ENCODE results near the gene NUP107. TPM values are rescaled to one million over a fixed set of nuclear protein-coding genes. Genes with fewer than 3 reads are reported as not detected.

Gene NUP107
- total RNA-seq, 2 experiments from 2014 or later, result 106 to 126 TPM

- DNase-seq (ENCODE audit: low spot score), result no peak
- H2AFZ ChIP-seq (ENCODE audit: low read length), result no peak overlapping the region
- ChIA-PET POLR2A (interaction anchor here (0.6 to 2.3 kb wide), 10 partner anchors 9 to 367 kb away, joined by 3 to 9 read pairs (median 6); partner anchors contain the start of gene RAP1B), CTCF (ENCODE audit: unreplicated experiment) (interaction anchor here (1.2 kb wide), 1 partner anchor 11 kb away, joined by 3 read pairs; no protein-coding TSS in a partner anchor)
- H3K9me2 ChIP-seq (ENCODE audit: insufficient read depth, low read length), result no peaks in the 10 kb centered on the region
- peaks cover 7% of the 10 kb centered on the region for H4K20me1 ChIP-seq (ENCODE audit: insufficient read depth, low read length)
- H3K4me2 ChIP-seq (ENCODE audit: low read length), result peak overlapping the region; percentile 28; the same call in 1 of the 2 replicates
- TF ChIP-seq, protein P1, sequence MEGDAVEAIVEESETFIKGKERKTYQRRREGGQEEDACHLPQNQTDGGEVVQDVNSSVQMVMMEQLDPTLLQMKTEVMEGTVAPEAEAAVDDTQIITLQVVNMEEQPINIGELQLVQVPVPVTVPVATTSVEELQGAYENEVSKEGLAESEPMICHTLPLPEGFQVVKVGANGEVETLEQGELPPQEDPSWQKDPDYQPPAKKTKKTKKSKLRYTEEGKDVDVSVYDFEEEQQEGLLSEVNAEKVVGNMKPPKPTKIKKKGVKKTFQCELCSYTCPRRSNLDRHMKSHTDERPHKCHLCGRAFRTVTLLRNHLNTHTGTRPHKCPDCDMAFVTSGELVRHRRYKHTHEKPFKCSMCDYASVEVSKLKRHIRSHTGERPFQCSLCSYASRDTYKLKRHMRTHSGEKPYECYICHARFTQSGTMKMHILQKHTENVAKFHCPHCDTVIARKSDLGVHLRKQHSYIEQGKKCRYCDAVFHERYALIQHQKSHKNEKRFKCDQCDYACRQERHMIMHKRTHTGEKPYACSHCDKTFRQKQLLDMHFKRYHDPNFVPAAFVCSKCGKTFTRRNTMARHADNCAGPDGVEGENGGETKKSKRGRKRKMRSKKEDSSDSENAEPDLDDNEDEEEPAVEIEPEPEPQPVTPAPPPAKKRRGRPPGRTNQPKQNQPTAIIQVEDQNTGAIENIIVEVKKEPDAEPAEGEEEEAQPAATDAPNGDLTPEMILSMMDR (conservative IDR thresholded peaks at IDR 0.05; ENCODE audit: low read length), result no peak
- intact Hi-C loops (cut with micrococcal nuclease; ENCODE audit: unreplicated experiment), result no loop called here
- H3K79me2 ChIP-seq (ENCODE audit: insufficient read depth, low read depth, low read length), result peaks cover 100% of the 10 kb centered on the region
- H3K36me3 ChIP-seq (ENCODE audit: insufficient read depth, low read length), result peaks cover 51% of the 10 kb centered on the region
- peaks cover 80% of the 10 kb centered on the region for H3K4me1 ChIP-seq (ENCODE audit: insufficient read depth, low read length, poor library complexity, severe bottlenecking)
- no TSS peak for BruUV-seq (replicated peaks)
- no peaks in the 10 kb centered on the region; the same call in 1 of the 2 replicates for H3K9me3 ChIP-seq (ENCODE audit: low read length)
- no peak overlapping the region for H3K4me3 ChIP-seq (ENCODE audit: low read depth, low read length, poor library complexity, severe bottlenecking)
- peak overlapping the region; percentile 62 for H3K27ac ChIP-seq (ENCODE audit: low read depth, low read length, poor library complexity, severe bottlenecking)
These were observed 47.9 kb upstream of the NUP107 start for GRCh38 chr12:68638721-68639395.

- TF ChIP-seq, protein P1 (conservative IDR thresholded peaks at IDR 0.05; ENCODE audit: low read length), result no peak
- no peak for TF ChIP-seq EZH2phosphoT487 (IDR thresholded peaks at IDR 0.05; ENCODE audit: borderline replicate concordance, low read depth, low read length)
- peaks cover 4% of the 10 kb centered on the region for H4K20me1 ChIP-seq (ENCODE audit: insufficient read depth, low read length)
- no peak overlapping the region for H2AFZ ChIP-seq (ENCODE audit: low read length)
- H3K4me3 ChIP-seq (ENCODE audit: low read depth, low read length, poor library complexity, severe bottlenecking), result no peak overlapping the region
- intact Hi-C loops (cut with micrococcal nuclease; ENCODE audit: unreplicated experiment), result no loop called here
- CTCF ChIA-PET (ENCODE audit: unreplicated experiment), result interaction anchor here (1.2 kb wide), 1 partner anchor 10 kb away, joined by 3 read pairs; no protein-coding TSS in a partner anchor
- no peaks in the 10 kb centered on the region for H3K9me2 ChIP-seq (ENCODE audit: insufficient read depth, low read length)
- H3K4me2 ChIP-seq (ENCODE audit: low read length), result peak overlapping the region; percentile 28; the same call in 1 of the 2 replicates
- peaks cover 100% of the 10 kb centered on the region for H3K79me2 ChIP-seq (ENCODE audit: insufficient read depth, low read depth, low read length)
- no TSS peak for BruUV-seq (replicated peaks)
- peaks cover 55% of the 10 kb centered on the region for H3K36me3 ChIP-seq (ENCODE audit: insufficient read depth, low read length)
- no peaks in the 10 kb centered on the region; the same call in 1 of the 2 replicates for H3K9me3 ChIP-seq (ENCODE audit: low read length)
- H3K4me1 ChIP-seq (ENCODE audit: insufficient read depth, low read length, poor library complexity, severe bottlenecking), result peaks cover 75% of the 10 kb centered on the region
- POLR2A ChIA-PET, result interaction anchor here (0.6 to 2.3 kb wide), 10 partner anchors 10 to 368 kb away, joined by 3 to 9 read pairs (median 6); partner anchors contain the start of gene RAP1B
- DNase-seq (ENCODE audit: low spot score), result peak; percentile 37
- peak overlapping the region; percentile 62 for H3K27ac ChIP-seq (ENCODE audit: low read depth, low read length, poor library complexity, severe bottlenecking)
These were observed 47.4 kb upstream of the NUP107 start for GRCh38 chr12:68639396-68639767.

DNA sequence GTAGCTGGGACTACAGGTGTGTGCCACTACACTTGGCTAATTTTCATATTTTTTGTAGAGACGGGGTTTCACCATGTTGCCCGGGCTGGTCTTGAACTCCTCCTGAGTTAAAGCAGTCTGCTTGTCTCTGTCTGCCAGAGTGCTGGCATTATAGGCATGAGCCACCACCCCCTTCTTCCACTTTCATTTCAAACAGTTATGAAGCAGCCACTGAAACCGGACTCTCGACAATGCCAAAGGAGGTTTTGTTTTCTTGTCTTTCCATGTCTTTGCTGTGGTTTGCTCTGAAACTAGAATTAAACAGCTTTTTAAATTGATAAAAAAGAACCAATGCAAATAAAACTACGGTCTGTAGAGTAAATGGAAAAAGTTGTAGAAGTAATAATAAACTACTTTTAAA lies 45.6 kb upstream of the NUP107 start:
- H3K4me1 ChIP-seq (ENCODE audit: insufficient read depth, low read length, poor library complexity, severe bottlenecking), result peaks cover 57% of the 10 kb centered on the region

More for the DNA sequence above, 45.6 kb upstream of the NUP107 start:
- peaks cover 100% of the 10 kb centered on the region for H3K79me2 ChIP-seq (ENCODE audit: insufficient read depth, low read depth, low read length)
- CTCF ChIA-PET (ENCODE audit: unreplicated experiment), result no interaction called here
- peak overlapping the region; percentile 44 for H3K27ac ChIP-seq (ENCODE audit: low read depth, low read length, poor library complexity, severe bottlenecking)
- intact Hi-C loops (cut with micrococcal nuclease; ENCODE audit: unreplicated experiment), result no loop called here
- peak overlapping the region; percentile 26 for H3K4me3 ChIP-seq (ENCODE audit: low read depth, low read length, poor library complexity, severe bottlenecking)
- peak; percentile 51 for DNase-seq (ENCODE audit: low spot score)
- no peak overlapping the region for H2AFZ ChIP-seq (ENCODE audit: low read length)
- peak overlapping the region; percentile 55 for H3K4me2 ChIP-seq (ENCODE audit: low read length)
- H3K9me3 ChIP-seq (ENCODE audit: low read length), result no peaks in the 10 kb centered on the region; the same call in 1 of the 2 replicates
- H3K9me2 ChIP-seq (ENCODE audit: insufficient read depth, low read length), result no peaks in the 10 kb centered on the region
- POLR2A ChIA-PET, result interaction anchor here (1.0 to 2.1 kb wide), 3 partner anchors 18 to 40 kb away, joined by 3 to 7 read pairs (median 6); no protein-coding TSS in a partner anchor
- BruUV-seq (replicated peaks), result no TSS peak
- TF ChIP-seq, protein P1 (conservative IDR thresholded peaks at IDR 0.05; ENCODE audit: low read length), result no peak
- no peak for TF ChIP-seq EZH2phosphoT487 (IDR thresholded peaks at IDR 0.05; ENCODE audit: borderline replicate concordance, low read depth, low read length)
- peaks cover 4% of the 10 kb centered on the region; the same call in 1 of the 2 replicates for H4K20me1 ChIP-seq (ENCODE audit: insufficient read depth, low read length)
- H3K36me3 ChIP-seq (ENCODE audit: insufficient read depth, low read length), result peaks cover 61% of the 10 kb centered on the region

Measured in OCI-LY7 (cell line).